ENCODE data around the gene SNED1.
A peak's percentile ranks its signal among the peaks of the same experiment; 100 is the strongest.

Gene SNED1

GRCh38 chr2:241048149-241048948 lies 49.9 kb downstream of the SNED1 start:
- DNase-seq (ENCODE audit: low read depth in 2 of 2) = no peak

DNA sequence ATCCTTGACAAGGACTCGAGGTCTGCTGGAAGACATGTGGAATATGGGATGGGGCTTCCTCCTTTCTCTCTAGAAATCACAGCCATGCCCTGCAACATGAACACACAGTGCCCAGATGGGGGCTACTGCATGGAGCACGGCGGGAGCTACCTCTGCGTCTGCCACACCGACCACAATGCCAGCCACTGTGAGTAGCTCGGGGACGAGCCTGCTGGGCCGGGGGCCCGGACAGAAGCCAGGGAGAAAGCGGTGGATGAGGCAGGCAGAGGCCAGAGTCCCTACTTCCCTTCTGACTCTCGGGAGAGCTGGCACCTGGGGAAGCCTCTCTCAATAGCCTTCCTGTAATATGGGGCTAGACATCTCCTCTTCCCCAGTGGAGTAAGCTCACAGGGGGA lies 50.5 kb downstream of the SNED1 start:
- no peak for DNase-seq (ENCODE audit: low read depth in 2 of 2)

DNA sequence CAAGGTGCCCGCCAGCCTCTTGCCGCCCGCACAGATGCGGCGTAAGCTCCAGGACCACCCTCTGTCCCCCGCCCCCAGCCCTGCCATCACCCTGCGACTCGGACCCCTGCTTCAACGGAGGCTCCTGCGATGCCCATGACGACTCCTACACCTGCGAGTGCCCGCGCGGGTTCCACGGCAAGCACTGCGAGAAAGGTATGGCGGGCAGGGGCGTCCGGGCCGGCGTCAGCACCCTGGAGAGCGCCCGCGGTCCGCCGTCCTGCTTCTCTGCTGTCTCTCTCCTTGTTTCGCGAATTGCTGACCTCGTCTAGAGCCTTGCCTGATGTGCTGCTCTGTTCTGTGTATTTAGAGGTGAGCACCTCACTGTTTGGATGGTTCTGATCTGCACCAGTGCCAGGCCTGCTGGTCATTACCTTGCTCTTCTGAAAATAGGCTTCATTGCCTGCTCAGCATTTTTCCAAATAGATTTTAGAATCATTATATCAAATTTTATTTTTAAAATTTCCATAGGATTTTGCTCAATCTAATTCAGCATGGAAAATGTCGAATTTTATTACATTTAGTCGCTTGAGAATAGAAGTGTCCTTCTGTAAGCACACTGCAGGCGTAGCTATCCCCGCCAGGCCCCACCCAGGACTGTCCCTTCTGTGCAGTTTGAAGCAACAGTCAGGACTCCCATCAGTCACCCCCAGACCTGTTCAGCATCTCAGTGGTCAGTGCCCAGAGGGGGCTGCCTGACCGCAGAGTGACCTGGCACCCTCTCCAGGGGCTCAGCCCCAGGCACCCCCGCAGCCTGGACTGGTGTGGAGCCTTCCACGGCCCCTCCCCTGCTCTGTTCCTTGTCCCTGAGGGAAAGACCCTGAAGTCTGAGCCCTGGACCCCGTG lies 51.6 kb downstream of the SNED1 start:
- peak in 1 of 2 experiments; percentile 2 for DNase-seq (ENCODE audit: low read depth in 2 of 2)

GRCh38 chr2:241050624-241051577 lies 52.5 kb downstream of the SNED1 start:
- DNase-seq (ENCODE audit: low read depth in 2 of 2) = no peak

DNA sequence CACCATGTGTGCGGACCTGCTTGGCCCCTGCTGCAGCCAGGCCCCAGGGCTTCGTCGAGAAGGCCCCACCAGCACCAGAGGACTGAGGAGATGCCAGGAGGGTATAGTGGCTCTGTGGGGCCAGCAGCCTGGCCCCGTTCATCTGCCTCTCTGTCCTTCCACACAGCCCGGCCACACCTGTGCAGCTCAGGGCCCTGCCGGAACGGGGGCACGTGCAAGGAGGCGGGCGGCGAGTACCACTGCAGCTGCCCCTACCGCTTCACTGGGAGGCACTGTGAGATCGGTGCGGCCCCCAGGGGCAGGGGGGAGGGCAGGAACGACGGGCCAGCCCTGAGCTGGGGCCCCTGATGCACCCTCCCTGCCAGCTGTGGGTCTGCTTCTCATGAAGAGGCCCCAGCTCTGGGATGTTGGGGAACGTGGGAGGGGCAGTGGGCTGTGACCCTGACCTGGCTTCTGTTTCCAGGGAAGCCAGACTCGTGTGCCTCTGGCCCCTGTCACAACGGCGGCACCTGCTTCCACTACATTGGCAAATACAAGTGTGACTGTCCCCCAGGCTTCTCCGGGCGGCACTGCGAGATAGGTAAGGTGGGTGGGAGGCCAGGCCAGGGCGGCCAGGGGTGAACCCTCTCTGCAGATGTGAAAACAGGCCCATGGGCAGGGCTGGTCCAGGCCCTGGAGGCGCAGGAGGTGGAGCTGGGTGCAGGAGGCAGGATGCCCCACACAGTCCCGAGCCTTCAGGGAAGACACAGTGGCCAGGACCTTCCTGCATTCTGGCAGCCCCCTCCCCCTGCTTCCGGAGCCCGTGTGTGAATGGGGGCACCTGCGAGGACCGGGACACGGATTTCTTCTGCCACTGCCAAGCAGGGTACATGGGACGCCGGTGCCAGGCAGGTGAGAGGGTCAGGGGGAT lies 53.4 kb downstream of the SNED1 start:
- DNase-seq (ENCODE audit: low read depth in 2 of 2) = no peak

DNA sequence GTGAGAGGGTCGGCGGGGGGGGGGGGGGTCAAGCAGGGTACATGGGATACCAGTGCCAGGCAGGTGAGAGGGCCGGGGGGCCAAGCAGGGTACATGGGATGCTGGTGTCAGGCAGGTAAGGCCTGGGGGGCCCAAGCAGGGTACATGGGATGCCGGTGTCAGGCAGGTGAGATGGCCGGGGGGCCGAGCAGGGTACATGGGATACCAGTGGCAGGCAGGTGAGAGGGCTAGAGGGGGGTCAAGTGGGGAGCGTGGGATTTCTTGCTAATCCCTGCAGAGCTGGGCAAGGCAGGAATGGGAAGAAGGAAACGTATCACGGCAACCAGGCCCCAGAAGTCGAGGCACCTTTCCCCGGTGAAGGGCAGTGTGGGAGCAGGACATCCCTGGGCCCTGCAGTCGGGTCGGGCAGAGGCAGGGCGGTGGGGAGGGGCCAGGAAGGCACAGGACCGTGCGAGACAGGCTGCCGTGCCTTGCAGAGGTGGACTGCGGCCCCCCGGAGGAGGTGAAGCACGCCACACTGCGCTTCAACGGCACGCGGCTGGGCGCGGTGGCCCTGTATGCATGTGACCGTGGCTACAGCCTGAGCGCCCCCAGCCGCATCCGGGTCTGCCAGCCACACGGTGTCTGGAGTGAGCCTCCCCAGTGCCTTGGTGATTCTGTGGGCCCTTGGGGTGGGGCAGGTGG lies 54.4 kb downstream of the SNED1 start:
- no peak for DNase-seq (ENCODE audit: low read depth in 2 of 2)

GRCh38 chr2:241053576-241054251 lies 55.3 kb downstream of the SNED1 start:
- DNase-seq (ENCODE audit: low read depth in 2 of 2) = no peak

DNA sequence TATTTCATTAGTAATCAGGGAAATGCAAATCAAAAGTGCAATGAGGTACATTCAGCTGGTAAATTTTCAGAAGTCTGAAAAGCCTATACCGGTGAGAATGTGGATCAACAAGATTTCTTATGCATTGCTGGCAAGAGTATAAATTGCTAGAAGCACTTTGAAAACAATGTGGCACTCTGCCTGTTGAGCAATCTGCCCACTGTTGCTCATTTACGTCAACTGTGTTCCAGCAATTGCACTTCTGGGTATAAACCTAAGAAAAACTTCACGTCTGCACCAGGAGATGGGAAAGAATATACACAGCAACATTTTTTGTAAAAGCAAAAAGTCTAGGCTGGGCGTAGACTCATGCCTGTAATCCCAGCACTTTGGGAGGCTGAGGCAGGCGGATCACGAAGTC lies 62.9 kb downstream of the SNED1 start:
- DNase-seq (ENCODE audit: low read depth in 2 of 2) = no peak

- DNase-seq (ENCODE audit: low read depth in 2 of 2) = no peak
Measured at GRCh38 chr2:241062389-241063092, 64.1 kb downstream of the SNED1 start.

DNA sequence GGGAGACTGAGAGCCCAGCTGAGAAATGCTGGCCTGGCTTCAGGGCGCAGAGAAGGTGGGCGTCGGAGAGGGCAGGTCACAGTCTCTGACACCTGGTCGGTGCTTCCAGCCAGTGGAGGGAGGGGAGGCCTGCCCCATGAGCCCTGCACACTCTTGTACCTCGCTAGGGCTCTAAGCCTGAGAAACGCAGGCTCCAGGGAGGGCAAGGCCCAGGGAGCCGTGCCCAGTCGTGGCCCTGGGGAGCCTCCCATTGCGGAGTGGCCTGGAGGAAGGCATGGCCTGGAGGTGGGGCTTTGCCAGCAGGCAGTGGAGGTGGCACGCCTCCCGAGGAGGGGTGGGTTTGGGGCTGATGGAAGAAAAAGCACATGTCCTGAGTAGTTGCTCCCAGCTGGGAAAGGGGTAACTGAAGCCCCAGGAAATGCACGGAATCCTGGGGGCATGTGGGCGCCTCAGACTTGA lies 64.7 kb downstream of the SNED1 start:
- no peak for DNase-seq (ENCODE audit: low read depth in 2 of 2)

GRCh38 chr2:241063587-241063986 lies 65.2 kb downstream of the SNED1 start:
- DNase-seq (ENCODE audit: low read depth in 2 of 2) = no peak

GRCh38 chr2:241064008-241064801 lies 65.8 kb downstream of the SNED1 start:
- DNase-seq (ENCODE audit: low read depth in 2 of 2) = no peak

- no peak for DNase-seq (ENCODE audit: low read depth in 2 of 2)
Measured at GRCh38 chr2:241064802-241065354, 66.5 kb downstream of the SNED1 start.

- no peak for DNase-seq (ENCODE audit: low read depth in 2 of 2)
Measured at GRCh38 chr2:241065355-241065803, 67.0 kb downstream of the SNED1 start.

DNA sequence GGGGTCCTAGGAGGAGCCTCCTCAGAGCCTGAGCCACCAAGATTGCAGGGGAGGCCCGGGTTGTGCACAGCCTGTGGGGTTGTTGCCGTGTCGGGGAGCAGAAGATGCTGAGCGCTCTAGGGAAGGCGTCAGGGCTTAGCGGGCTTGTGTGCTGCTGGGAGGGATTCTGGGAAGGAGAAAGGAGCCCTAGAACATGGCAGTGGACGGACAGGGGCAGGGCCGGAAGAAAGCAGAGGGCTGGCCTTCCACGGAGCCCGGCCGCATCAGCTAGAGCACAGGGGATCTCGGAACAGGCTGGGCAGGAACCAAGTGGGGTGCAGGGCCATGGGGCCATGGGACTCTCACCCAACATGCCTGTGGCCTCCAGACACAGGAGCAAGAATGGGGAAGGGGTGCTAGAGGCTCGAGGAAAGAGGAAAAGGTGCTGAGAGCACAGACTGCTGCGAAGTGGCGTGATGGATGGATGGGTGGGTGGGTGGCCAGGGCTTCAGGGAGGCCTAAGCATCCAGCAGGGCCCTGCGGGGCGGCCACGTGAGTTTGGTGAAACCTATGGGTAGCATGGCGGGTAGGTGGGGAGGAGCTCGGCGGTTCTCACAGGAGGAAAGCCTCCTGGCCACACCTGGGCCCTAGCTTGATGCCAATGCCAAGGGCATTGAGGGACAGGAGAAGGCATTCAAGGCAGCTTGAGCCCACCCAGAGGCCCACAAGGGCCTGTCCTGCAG lies 67.9 kb downstream of the SNED1 start:
- no peak for DNase-seq (ENCODE audit: low read depth in 2 of 2)

- DNase-seq (ENCODE audit: low read depth in 2 of 2) = no peak
Measured at GRCh38 chr2:241066893-241067341, 68.5 kb downstream of the SNED1 start.
